ENCODE measurements around the gene SUFU.

- TF ChIP-seq CTCF (IDR thresholded peaks at IDR 0.05; ENCODE audit: poor library complexity), result no peak
- TF ChIP-seq EZH2 (IDR thresholded peaks at IDR 0.05; ENCODE audit: borderline replicate concordance), result no peak
- TF ChIP-seq EZH2phosphoT487 (IDR thresholded peaks at IDR 0.05; ENCODE audit: low read depth, severe bottlenecking, unreplicated experiment), result no peak
These were observed 94.5 kb downstream of the SUFU start for GRCh38 chr10:102598243-102598642.
